K562 (cell line): ENCODE results near the gene DYRK4. TPM values are rescaled to one million over a fixed set of nuclear protein-coding genes. Genes with fewer than 3 reads are reported as not detected.
A peak's percentile ranks its signal among the peaks of the same experiment; 100 is the strongest.

Experiments used
- ARID1B ChIP-seq: fragments of 450-650 bp; IDR thresholded peaks from 2 replicates; pipeline ENCODE4 v1.6.1; 2016; ENCODE audit warnings: antibody characterized with exemption, mild to moderate bottlenecking, inconsistent platforms
- ATF2 ChIP-seq: sonication (generic); formaldehyde crosslinking; IDR thresholded peaks from 2 replicates; pipeline ENCODE4 v1.8.1; 2022; ENCODE audit warnings: missing genetic modification reagents
- CCNT2 ChIP-seq: IDR thresholded peaks from 2 replicates; pipeline ENCODE4 v1.6.1; 2011; ENCODE audit warnings: borderline replicate concordance, low read depth, mild to moderate bottlenecking, moderate library complexity, mixed read lengths, low read length; ENCODE audit not compliant: insufficient read length; ENCODE audit errors: extremely low read depth
- ESRRA ChIP-seq: fragments of 450-650 bp; IDR thresholded peaks from 2 replicates; pipeline ENCODE4 v1.6.1; 2014; ENCODE audit warnings: low read depth, mild to moderate bottlenecking, moderate library complexity, borderline replicate concordance
- ETV6 ChIP-seq, 3 experiments: fragments of 150-350 bp in 1 of 3; sonication (generic) in 1 of 3; formaldehyde crosslinking in 1 of 3; IDR thresholded peaks; 2 replicates each; pipeline versions ENCODE4 v1.6.1 to v1.8.0; 2014 to 2022; ENCODE audit warnings: borderline replicate concordance in 2 of 3, low read depth in 2 of 3, antibody characterized with exemption in 1 of 3, low read length in 1 of 3, mild to moderate bottlenecking in 1 of 3, missing genetic modification reagents in 1 of 3
- HNRNPUL1 ChIP-seq: fragments of 200-400 bp; formaldehyde crosslinking; IDR thresholded peaks from 2 replicates; pipeline ENCODE4 v1.6.1; 2017; ENCODE audit warnings: low read length
- IRF2 ChIP-seq: sonication (generic); formaldehyde crosslinking; IDR thresholded peaks from 2 replicates; pipeline ENCODE4 v1.8.1; 2022; ENCODE audit warnings: mild to moderate bottlenecking, missing genetic modification reagents
- KDM2B ChIP-seq: fragments of 250-450 bp; sonication (Bioruptor Pico); IDR thresholded peaks from 2 replicates; pipeline ENCODE4 v1.8.0; 2021; ENCODE audit warnings: mild to moderate bottlenecking, moderate library complexity
- KLF13 ChIP-seq: fragments of 450-650 bp; IDR thresholded peaks from 2 replicates; pipeline ENCODE4 v1.6.1; 2016; ENCODE audit warnings: missing genetic modification characterization, low read depth, mild to moderate bottlenecking, missing compliant biosample characterization, moderate library complexity, borderline replicate concordance
- MAZ ChIP-seq, 2 experiments: fragments of 450-650 bp in 1 of 2; sonication (generic) in 1 of 2; formaldehyde crosslinking; IDR thresholded peaks in 1 of 2; conservative IDR thresholded peaks in 1 of 2; 2 replicates each; pipeline versions ENCODE4 v1.4.0 to v1.5.0; 2020; ENCODE audit warnings: mild to moderate bottlenecking in 1 of 2, missing genetic modification reagents in 1 of 2
- MECOM ChIP-seq: fragments of 250-450 bp; sonication (Bioruptor Pico); IDR thresholded peaks from 2 replicates; pipeline ENCODE4 v1.8.0; 2022; ENCODE audit warnings: inconsistent platforms
- MTA2 ChIP-seq: fragments of 450-650 bp; IDR thresholded peaks from 2 replicates; pipeline ENCODE4 v1.6.1; 2016; ENCODE audit warnings: low read depth
- NBN ChIP-seq: fragments of 450-650 bp; IDR thresholded peaks from 2 replicates; pipeline ENCODE4 v1.6.1; 2016; ENCODE audit warnings: low read depth, mild to moderate bottlenecking
- RBM15 ChIP-seq: fragments of 200-400 bp; formaldehyde crosslinking; IDR thresholded peaks from 2 replicates; pipeline ENCODE4 v1.6.1; 2018; ENCODE audit warnings: mild to moderate bottlenecking, low read length, moderate library complexity; ENCODE audit not compliant: insufficient read depth
- SMARCA4 ChIP-seq: fragments of 450-650 bp; IDR thresholded peaks from 2 replicates; pipeline ENCODE4 v1.6.1; 2016
- STAG1 ChIP-seq: sonication (generic); formaldehyde crosslinking; IDR thresholded peaks from 2 replicates; pipeline ENCODE4 v1.5.0; 2020; ENCODE audit warnings: missing genetic modification reagents, borderline replicate concordance
- TRIM24 ChIP-seq, 2 experiments: fragments of 450-650 bp; IDR thresholded peaks; 2 replicates each; pipeline ENCODE4 v1.6.1; 2016
- U2AF2 ChIP-seq: fragments of 200-400 bp; formaldehyde crosslinking; optimal IDR thresholded peaks from 2 replicates; pipeline ENCODE3; 2017; ENCODE audit warnings: low read depth, mild to moderate bottlenecking, low read length
- ZKSCAN3 ChIP-seq: fragments of 250-450 bp; sonication (Bioruptor Pico); IDR thresholded peaks from 2 replicates; pipeline ENCODE4 v1.4.0; 2020
- ZNF316 ChIP-seq: fragments of 450-650 bp; IDR thresholded peaks from 2 replicates; pipeline ENCODE4 v1.6.1; 2016
- ZNF431 ChIP-seq: sonication (generic); formaldehyde crosslinking; IDR thresholded peaks from 2 replicates; pipeline ENCODE4 v1.8.0; 2022; ENCODE audit warnings: mild to moderate bottlenecking, missing genetic modification reagents
- ZNF785 ChIP-seq: fragments of 250-450 bp; sonication (Bioruptor Pico); IDR thresholded peaks from 2 replicates; pipeline ENCODE4 v1.4.0; 2020; ENCODE audit warnings: mild to moderate bottlenecking
- polyA plus RNA-seq, 8 experiments: library from polyadenylated mRNA; depleted of rRNA in 4 of 8; stranded (reverse) in 5 of 8; unstranded in 3 of 8; fragments of >200 nt; fragmentation: Nextera tagmentation in 2 of 8; fragmentation: Illumina TruSeq in 1 of 8; extraction: Ambion mirVana in 2 of 8; extraction: Trizol in 1 of 8; gene quantifications; 2 replicates each; pipeline versions ENCODE4 v1.2.1 to v1.2.3, GENCODE V29; 2011 to 2014; ENCODE audit warnings: inconsistent platforms in 1 of 8, missing spikeins in 1 of 8
- total RNA-seq, 7 experiments: library from RNA; depleted of rRNA in 6 of 7; stranded (reverse); fragments of >200 nt in 6 of 7; fragmentation: Illumina TruSeq in 2 of 7; extraction: Trizol in 2 of 7; gene quantifications; 2 replicates each; pipeline versions ENCODE4 v1.2.1 to v1.2.3, GENCODE V29; 2011 to 2021; ENCODE audit warnings: low replicate concordance in 1 of 7
- TF ChIP-seq, protein P1 (sequence below): sonication (generic); formaldehyde crosslinking; IDR thresholded peaks from 2 replicates; pipeline ENCODE4 v1.8.0; 2022; ENCODE audit warnings: missing genetic modification reagents, mild to moderate bottlenecking, borderline replicate concordance
- TF ChIP-seq, protein P2 (sequence below): sonication (generic); formaldehyde crosslinking; IDR thresholded peaks from 2 replicates; pipeline ENCODE4 v1.5.0; 2020; ENCODE audit warnings: missing genetic modification reagents
- TF ChIP-seq, protein P3 (sequence below), 2 experiments: fragments of 450-650 bp; IDR thresholded peaks; 2 replicates each; pipeline ENCODE4 v1.6.1; 2016

DYRK4 gene
- total and polyA plus RNA-seq, 9 of the 15 experiments (the other 6 are each of a cell fraction or from before 2014, with no cell fraction given), result 13.4 to 37.4 (median 22.2) TPM

- TF ChIP-seq ZNF316 (no peak), NBN (no peak), HNRNPUL1 (no peak), ETV6 (IDR thresholded peaks at IDR 0.05; ENCODE audit: borderline replicate concordance in 1 of 2, low read depth in 2 of 2, low read length in 1 of 2) (peak; percentile 60 to 81; a peak in 3 of 4 replicates), ETV6 (CRISPR knock-in tag; IDR thresholded peaks at IDR 0.05; ENCODE audit: borderline replicate concordance) (no peak), CCNT2 (no peak), MTA2 (0 out of 2 replicates have a peak, but pooled peaks have one; percentile 44), RBM15 (no peak), ZKSCAN3 (CRISPR knock-in tag) (no peak), U2AF2 (no peak), ESRRA (no peak), SMARCA4 (peak; percentile 65), MAZ (CRISPR knock-in tag; conservative IDR thresholded peaks at IDR 0.05 in 1 of 2, IDR thresholded peaks at IDR 0.05 in 1 of 2) (no peak), IRF2 (CRISPR knock-in tag) (no peak), ZNF431 (no peak), TRIM24 (IDR thresholded peaks at IDR 0.05) (peak in 1 of 2 experiments; percentile 42; a peak in 2 of 4 replicates), ATF2 (no peak), STAG1 (CRISPR knock-in tag) (no peak), KLF13 (tag) (no peak), ARID1B (peak; percentile 86), KDM2B (CRISPR knock-in tag) (no peak), ZNF785 (no peak), MECOM (CRISPR knock-in tag) (peak; percentile 96)
- TF ChIP-seq, protein P1, sequence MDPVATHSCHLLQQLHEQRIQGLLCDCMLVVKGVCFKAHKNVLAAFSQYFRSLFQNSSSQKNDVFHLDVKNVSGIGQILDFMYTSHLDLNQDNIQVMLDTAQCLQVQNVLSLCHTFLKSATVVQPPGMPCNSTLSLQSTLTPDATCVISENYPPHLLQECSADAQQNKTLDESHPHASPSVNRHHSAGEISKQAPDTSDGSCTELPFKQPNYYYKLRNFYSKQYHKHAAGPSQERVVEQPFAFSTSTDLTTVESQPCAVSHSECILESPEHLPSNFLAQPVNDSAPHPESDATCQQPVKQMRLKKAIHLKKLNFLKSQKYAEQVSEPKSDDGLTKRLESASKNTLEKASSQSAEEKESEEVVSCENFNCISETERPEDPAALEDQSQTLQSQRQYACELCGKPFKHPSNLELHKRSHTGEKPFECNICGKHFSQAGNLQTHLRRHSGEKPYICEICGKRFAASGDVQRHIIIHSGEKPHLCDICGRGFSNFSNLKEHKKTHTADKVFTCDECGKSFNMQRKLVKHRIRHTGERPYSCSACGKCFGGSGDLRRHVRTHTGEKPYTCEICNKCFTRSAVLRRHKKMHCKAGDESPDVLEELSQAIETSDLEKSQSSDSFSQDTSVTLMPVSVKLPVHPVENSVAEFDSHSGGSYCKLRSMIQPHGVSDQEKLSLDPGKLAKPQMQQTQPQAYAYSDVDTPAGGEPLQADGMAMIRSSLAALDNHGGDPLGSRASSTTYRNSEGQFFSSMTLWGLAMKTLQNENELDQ, result no peak
- TF ChIP-seq, protein P2, sequence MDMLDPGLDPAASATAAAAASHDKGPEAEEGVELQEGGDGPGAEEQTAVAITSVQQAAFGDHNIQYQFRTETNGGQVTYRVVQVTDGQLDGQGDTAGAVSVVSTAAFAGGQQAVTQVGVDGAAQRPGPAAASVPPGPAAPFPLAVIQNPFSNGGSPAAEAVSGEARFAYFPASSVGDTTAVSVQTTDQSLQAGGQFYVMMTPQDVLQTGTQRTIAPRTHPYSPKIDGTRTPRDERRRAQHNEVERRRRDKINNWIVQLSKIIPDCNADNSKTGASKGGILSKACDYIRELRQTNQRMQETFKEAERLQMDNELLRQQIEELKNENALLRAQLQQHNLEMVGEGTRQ (CRISPR knock-in tag), result no peak
- TF ChIP-seq, protein P3, sequence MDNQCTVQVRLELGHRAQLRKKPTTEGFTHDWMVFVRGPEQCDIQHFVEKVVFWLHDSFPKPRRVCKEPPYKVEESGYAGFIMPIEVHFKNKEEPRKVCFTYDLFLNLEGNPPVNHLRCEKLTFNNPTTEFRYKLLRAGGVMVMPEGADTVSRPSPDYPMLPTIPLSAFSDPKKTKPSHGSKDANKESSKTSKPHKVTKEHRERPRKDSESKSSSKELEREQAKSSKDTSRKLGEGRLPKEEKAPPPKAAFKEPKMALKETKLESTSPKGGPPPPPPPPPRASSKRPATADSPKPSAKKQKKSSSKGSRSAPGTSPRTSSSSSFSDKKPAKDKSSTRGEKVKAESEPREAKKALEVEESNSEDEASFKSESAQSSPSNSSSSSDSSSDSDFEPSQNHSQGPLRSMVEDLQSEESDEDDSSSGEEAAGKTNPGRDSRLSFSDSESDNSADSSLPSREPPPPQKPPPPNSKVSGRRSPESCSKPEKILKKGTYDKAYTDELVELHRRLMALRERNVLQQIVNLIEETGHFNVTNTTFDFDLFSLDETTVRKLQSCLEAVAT (IDR thresholded peaks at IDR 0.05), result no peak
Observed at GRCh38 chr12:4572680-4573079, 10.7 kb downstream of the DYRK4 start (continued).
